Thymus (tissue), 11 donors: ENCODE data around the gene OVOL3. TPM values are rescaled to one million over a fixed set of nuclear protein-coding genes. Genes with fewer than 3 reads are reported as not detected.

Source experiments
- DNase-seq, 9 donors: peaks; one replicate each; pipeline ENCODE4 v3.0.0-alpha.2; 2013; ENCODE audit warnings: low spot score in 9 of 9, low read depth in 6 of 9, missing footprints in 1 of 9
- H3K27ac ChIP-seq, 2 donors: one replicate each; pipeline ENCODE4 v1.5.1; 2013; ENCODE audit warnings: control low read depth in 1 of 2, low read depth in 1 of 2, low read length in 1 of 2, mild to moderate bottlenecking in 1 of 2, moderate library complexity in 1 of 2
- H3K27me3 ChIP-seq, 2 donors: one replicate each; pipeline ENCODE4 v1.5.1; 2013; ENCODE audit warnings: low read length in 1 of 2; ENCODE audit not compliant: control insufficient read depth in 2 of 2, insufficient read depth in 1 of 2
- H3K36me3 ChIP-seq, 2 donors: one replicate each; pipeline ENCODE4 v1.5.1; 2013; ENCODE audit warnings: low read length in 1 of 2, mild to moderate bottlenecking in 1 of 2, moderate library complexity in 1 of 2; ENCODE audit not compliant: control insufficient read depth in 2 of 2, insufficient read depth in 2 of 2
- H3K4me1 ChIP-seq, 2 donors: one replicate each; pipeline ENCODE4 v1.5.1; 2013; ENCODE audit warnings: low read length in 2 of 2; ENCODE audit not compliant: control insufficient read depth in 2 of 2, insufficient read depth in 2 of 2
- H3K4me3 ChIP-seq, 2 donors: one replicate each; pipeline ENCODE4 v1.5.1; 2013; ENCODE audit warnings: low read length in 2 of 2, control low read depth in 1 of 2, mild to moderate bottlenecking in 1 of 2
- H3K9me3 ChIP-seq, 2 donors: one replicate each; pipeline ENCODE4 v1.5.1; 2013; ENCODE audit warnings: low read length in 1 of 2, mild to moderate bottlenecking in 1 of 2; ENCODE audit not compliant: control insufficient read depth in 2 of 2, insufficient read depth in 1 of 2
- WGBS: extraction: QIAGEN DNeasy Blood & Tissue Kit; methylation state at CpG from one replicate; pipeline ENCODE4 v1.1.7; 2013; 5-methylcytosine and 5-hydroxymethylcytosine counted together
- polyA plus RNA-seq: library from polyadenylated mRNA; stranded (reverse); fragments of 200-250 nt; gene quantifications from one replicate; pipeline ENCODE4 v1.2.3, GENCODE V29; 2013
- total RNA-seq: library from RNA; stranded (reverse); fragments of 120-200 nt; gene quantifications from one replicate; pipeline ENCODE4 v1.2.4, GENCODE V29; 2013
- donor health status: healthy.

Gene OVOL3
- total and polyA plus RNA-seq, 2 donors, result 0.11 TPM; not detected in 1

GRCh38 chr19:36139473-36140303 lies 28.7 kb downstream of the OVOL3 start, which contains the start of gene CAPNS1:
Gene CAPNS1 (plus strand): TSS chr19:36140066. CDS start chr19:36141012, 946 bp downstream.
- Histone ChIP-seq H3K36me3 (peaks cover 14 to 19% of the 10 kb centered on the region in 2 donors), H3K27me3 (no peaks in the 10 kb centered on the region), H3K4me3 (peak within 1 kb of the TSS; percentile 93 to 95), H3K27ac (peak within 1 kb of the TSS; percentile 87 to 95), H3K9me3 (no peaks in the 10 kb centered on the region), H3K4me1 (peaks cover 7 to 9% of the 10 kb centered on the region in 2 donors)
- peak; percentile 78 to 96 (median 90) for DNase-seq
- WGBS, result under 1% methylated on average over 75 of the region's 75 CpGs

GRCh38 chr19:36140304-36141038 lies 29.5 kb downstream of the OVOL3 start:
- no peaks in the 10 kb centered on the region for H3K27me3 ChIP-seq
- H3K4me1 ChIP-seq, result peaks cover 7 to 9% of the 10 kb centered on the region in 2 donors
- no peaks in the 10 kb centered on the region for H3K9me3 ChIP-seq
- peak overlapping the region; percentile 87 to 95 for H3K27ac ChIP-seq
- WGBS, result under 1% methylated on average over 31 of the region's 31 CpGs
- H3K36me3 ChIP-seq, result peaks cover 20 to 21% of the 10 kb centered on the region in 2 donors
- peak overlapping the region; percentile 93 to 95 for H3K4me3 ChIP-seq
- peak in 8 of 9 donors; percentile 19 to 70 (median 38) for DNase-seq

- Histone ChIP-seq H3K9me3 (no peaks in the 10 kb centered on the region), H3K27me3 (no peaks in the 10 kb centered on the region), H3K4me3 (peak overlapping the region; percentile 93 to 95), H3K27ac (peak overlapping the region in 1 of 2 donors; percentile 95), H3K4me1 (peaks cover 7 to 9% of the 10 kb centered on the region in 2 donors), H3K36me3 (peaks cover 28% of the 10 kb centered on the region in 2 donors)
- WGBS, result 26% methylated on average over 42 of the region's 42 CpGs
- peak; percentile 59 to 89 (median 67) for DNase-seq
Measured at GRCh38 chr19:36141039-36141927, 30.3 kb downstream of the OVOL3 start.

- Histone ChIP-seq H3K27ac (no peak overlapping the region), H3K4me1 (peaks cover 7 to 9% of the 10 kb centered on the region in 2 donors), H3K27me3 (no peaks in the 10 kb centered on the region), H3K9me3 (no peaks in the 10 kb centered on the region), H3K4me3 (no peak overlapping the region), H3K36me3 (peaks cover 30 to 33% of the 10 kb centered on the region in 2 donors)
- no peak for DNase-seq
- WGBS, result 97% methylated on average over 14 of the region's 14 CpGs
Measured at GRCh38 chr19:36142046-36142445, 31.1 kb downstream of the OVOL3 start.

GRCh38 chr19:36142496-36142895 lies 31.6 kb downstream of the OVOL3 start:
- DNase-seq, result no peak
- Histone ChIP-seq H3K27ac (no peak overlapping the region), H3K27me3 (no peaks in the 10 kb centered on the region), H3K9me3 (no peaks in the 10 kb centered on the region), H3K4me1 (peaks cover 7 to 9% of the 10 kb centered on the region in 2 donors), H3K4me3 (no peak overlapping the region), H3K36me3 (peaks cover 33 to 37% of the 10 kb centered on the region in 2 donors)
- WGBS, result 98% methylated on average over 9 of the region's 9 CpGs

GRCh38 chr19:36144624-36145023 lies 33.7 kb downstream of the OVOL3 start:
- Histone ChIP-seq H3K36me3 (peaks cover 42 to 53% of the 10 kb centered on the region in 2 donors), H3K4me3 (no peak overlapping the region), H3K27me3 (no peaks in the 10 kb centered on the region), H3K9me3 (no peaks in the 10 kb centered on the region), H3K4me1 (peaks cover 2 to 5% of the 10 kb centered on the region in 2 donors), H3K27ac (no peak overlapping the region)
- 99% methylated on average over 6 of the region's 6 CpGs for whole genome bisulfite sequencing
- no peak for DNase-seq

- Histone ChIP-seq H3K4me3 (no peak overlapping the region), H3K36me3 (peaks cover 37 to 51% of the 10 kb centered on the region in 2 donors), H3K9me3 (no peaks in the 10 kb centered on the region), H3K27ac (no peak overlapping the region), H3K27me3 (no peaks in the 10 kb centered on the region), H3K4me1 (no peaks in the 10 kb centered on the region)
- WGBS, result 96% methylated on average over 13 of the region's 13 CpGs
- DNase-seq, result no peak
Measured at GRCh38 chr19:36149673-36150406, 38.9 kb downstream of the OVOL3 start.

- peaks cover 30 to 50% of the 10 kb centered on the region in 2 donors for H3K36me3 ChIP-seq
- no peak for DNase-seq
- H3K27me3 ChIP-seq, result no peaks in the 10 kb centered on the region
- no peaks in the 10 kb centered on the region for H3K4me1 ChIP-seq
- no peaks in the 10 kb centered on the region for H3K9me3 ChIP-seq
- H3K27ac ChIP-seq, result peak overlapping the region; percentile 15 to 26
- WGBS, result 91% methylated on average over 5 of the region's 5 CpGs
- no peak overlapping the region for H3K4me3 ChIP-seq
Measured at GRCh38 chr19:36150586-36150985, 39.6 kb downstream of the OVOL3 start.
